PC-3 (cell line): ENCODE data around the gene VASH1.

ENCODE experiments used
- EZH2 ChIP-seq: fragments of 300-600 bp; sonication (generic); IDR thresholded peaks from one replicate; pipeline ENCODE4 v1.6.1; 2017; ENCODE audit warnings: antibody characterized with exemption, mild to moderate bottlenecking, low read length; ENCODE audit not compliant: unreplicated experiment
- EZH2phosphoT487 ChIP-seq: fragments of 300-600 bp; sonication (generic); IDR thresholded peaks from 2 replicates; pipeline ENCODE4 v1.6.1; 2018; ENCODE audit warnings: mild to moderate bottlenecking, antibody characterized with exemption, low read length, borderline replicate concordance
- TF ChIP-seq, protein P1 (sequence below): fragments of 300-600 bp; sonication (generic); conservative IDR thresholded peaks from 2 replicates; pipeline ENCODE4 v1.5.1; 2017; ENCODE audit warnings: antibody characterized with exemption, low read depth, mild to moderate bottlenecking, low read length

DNA sequence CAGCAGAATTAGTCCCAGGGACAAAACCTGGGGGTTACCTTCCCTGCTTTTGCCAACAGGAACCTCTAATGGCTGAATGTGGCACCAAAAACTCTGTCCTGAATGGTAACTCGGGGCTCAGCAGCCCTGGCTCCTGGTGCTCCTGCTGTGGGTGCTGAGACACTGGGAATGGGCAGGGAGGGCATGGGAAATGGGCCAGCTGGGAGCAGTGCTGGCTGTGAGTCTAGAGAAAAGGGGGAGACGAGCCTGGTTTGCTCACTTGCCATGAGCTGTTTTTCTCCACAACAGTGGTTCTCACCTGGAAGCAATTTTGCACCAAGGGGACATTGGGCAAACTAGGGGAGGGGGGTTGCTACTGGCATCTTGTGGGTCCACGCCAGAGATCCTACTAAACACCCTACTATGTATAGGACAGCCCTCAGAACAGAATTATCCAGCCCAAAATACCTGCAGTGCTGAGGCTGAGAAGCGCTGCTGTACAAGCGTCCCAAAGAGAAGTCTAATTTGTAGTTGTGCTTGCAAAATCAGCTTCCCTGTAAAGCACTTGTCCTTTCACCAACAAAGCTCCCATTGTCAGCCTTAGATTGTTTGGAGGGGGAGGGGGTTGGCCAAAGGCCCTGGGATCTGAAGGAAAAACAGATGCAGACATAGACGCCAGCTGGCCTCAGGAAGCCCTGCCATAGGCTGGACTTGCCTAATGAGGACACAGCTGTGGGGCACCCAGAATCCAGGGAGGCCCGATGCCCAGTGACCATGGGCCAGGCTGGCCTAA lies 68.6 kb downstream of the VASH1 start:
- TF ChIP-seq, protein P1, sequence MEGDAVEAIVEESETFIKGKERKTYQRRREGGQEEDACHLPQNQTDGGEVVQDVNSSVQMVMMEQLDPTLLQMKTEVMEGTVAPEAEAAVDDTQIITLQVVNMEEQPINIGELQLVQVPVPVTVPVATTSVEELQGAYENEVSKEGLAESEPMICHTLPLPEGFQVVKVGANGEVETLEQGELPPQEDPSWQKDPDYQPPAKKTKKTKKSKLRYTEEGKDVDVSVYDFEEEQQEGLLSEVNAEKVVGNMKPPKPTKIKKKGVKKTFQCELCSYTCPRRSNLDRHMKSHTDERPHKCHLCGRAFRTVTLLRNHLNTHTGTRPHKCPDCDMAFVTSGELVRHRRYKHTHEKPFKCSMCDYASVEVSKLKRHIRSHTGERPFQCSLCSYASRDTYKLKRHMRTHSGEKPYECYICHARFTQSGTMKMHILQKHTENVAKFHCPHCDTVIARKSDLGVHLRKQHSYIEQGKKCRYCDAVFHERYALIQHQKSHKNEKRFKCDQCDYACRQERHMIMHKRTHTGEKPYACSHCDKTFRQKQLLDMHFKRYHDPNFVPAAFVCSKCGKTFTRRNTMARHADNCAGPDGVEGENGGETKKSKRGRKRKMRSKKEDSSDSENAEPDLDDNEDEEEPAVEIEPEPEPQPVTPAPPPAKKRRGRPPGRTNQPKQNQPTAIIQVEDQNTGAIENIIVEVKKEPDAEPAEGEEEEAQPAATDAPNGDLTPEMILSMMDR, result no peak
- TF ChIP-seq EZH2, result no peak
- no peak for TF ChIP-seq EZH2phosphoT487
